Measurements from ENCODE around the gene FDXR. TPM values are rescaled to one million over a fixed set of nuclear protein-coding genes. Genes with fewer than 3 reads are reported as not detected.

The FDXR gene
- total and polyA plus RNA-seq, 2 donors (not counting 1 experiment from before 2014, with no cell fraction given), result 4.6 to 7.0 TPM

GRCh38 chr17:74921026-74921681 is 48.4 kb upstream of the FDXR start:
- ChIA-PET POLR2A (no interaction called here), CTCF (no interaction called here)
- H3K79me2 ChIP-seq (ENCODE audit: control insufficient read depth, insufficient read depth, low read length), result no peaks in the 10 kb centered on the region
- intact Hi-C loops (cut with micrococcal nuclease), result no loop called here
- Mint-ChIP-seq H3K27me3 (peaks cover 51% of the 10 kb centered on the region), H3K4me1 (peaks cover 15% of the 10 kb centered on the region), H3K4me3 (no peak overlapping the region), H3K27ac (no peak overlapping the region), H3K9me3 (ENCODE audit: insufficient read depth) (no peaks in the 10 kb centered on the region)
- H3K36me3 ChIP-seq (replicated peaks in 1 of 2; ENCODE audit: control extremely low read depth in 1 of 2, control insufficient read depth in 1 of 2, extremely low read depth in 1 of 2, insufficient read depth in 2 of 2, low read length in 1 of 2), result no peaks in the 10 kb centered on the region
- H2AFZ ChIP-seq (ENCODE audit: insufficient read depth, low read depth, low read length, poor library complexity, severe bottlenecking), result no peak overlapping the region
- no peak overlapping the region for H3K27ac ChIP-seq (ENCODE audit: low read length in 2 of 2)
- no peaks in the 10 kb centered on the region for H4K20me1 ChIP-seq (ENCODE audit: control insufficient read depth, insufficient read depth, low read length, poor library complexity, severe bottlenecking)
- H3K4me2 ChIP-seq (replicated peaks; ENCODE audit: low read depth, low read length, poor library complexity, severe bottlenecking), result no peak overlapping the region
- H3K4me3 ChIP-seq (ENCODE audit: control extremely low read depth in 1 of 5, extremely low read depth in 1 of 5, insufficient read depth in 1 of 5, low read depth in 2 of 5, low read length in 4 of 5), result no peak overlapping the region
- peaks cover 0 to 77% (median 39%) of the 10 kb centered on the region in 4 experiments for H3K27me3 ChIP-seq (replicated peaks in 1 of 4; ENCODE audit: control extremely low read depth in 1 of 4, control insufficient read depth in 3 of 4, insufficient read depth in 4 of 4, low read length in 3 of 4)
- DNase-seq (no peak), ATAC-seq (ENCODE audit: low read depth) (no peak)
- no peak for TF ChIP-seq EZH2 (IDR thresholded peaks at IDR 0.05; ENCODE audit: borderline replicate concordance, insufficient read depth, low read depth, low read length, poor library complexity, severe bottlenecking)
- no peak for TF ChIP-seq CTCF (IDR thresholded peaks at IDR 0.05)
- H3K9me3 ChIP-seq (ENCODE audit: control extremely low read depth in 1 of 3, control insufficient read depth in 2 of 3, insufficient read depth in 1 of 3, low read length in 2 of 3), result peaks cover 0 to 16% (median 0%) of the 10 kb centered on the region in 3 donors
- 76% methylated on average over 16 of the region's 19 CpGs for WGBS (ENCODE audit: insufficient coverage)
- H3K9ac ChIP-seq (ENCODE audit: low read length), result no peak overlapping the region
- H3K4me1 ChIP-seq (ENCODE audit: control insufficient read depth in 2 of 2, insufficient read depth in 2 of 2, low read length in 2 of 2), result peaks cover 24 to 25% of the 10 kb centered on the region in 2 donors

GRCh38 chr17:74920642-74921025 is 47.8 kb upstream of the FDXR start:
- H2AFZ ChIP-seq (ENCODE audit: insufficient read depth, low read depth, low read length, poor library complexity, severe bottlenecking), result no peak overlapping the region
- ATAC-seq (ENCODE audit: low read depth), result no peak
- H3K4me3 ChIP-seq (ENCODE audit: control extremely low read depth in 1 of 5, extremely low read depth in 1 of 5, insufficient read depth in 1 of 5, low read depth in 2 of 5, low read length in 4 of 5), result no peak overlapping the region
- no peaks in the 10 kb centered on the region for H4K20me1 ChIP-seq (ENCODE audit: control insufficient read depth, insufficient read depth, low read length, poor library complexity, severe bottlenecking)
- Mint-ChIP-seq H3K27ac (no peak overlapping the region), H3K4me1 (peaks cover 15% of the 10 kb centered on the region), H3K9me3 (ENCODE audit: insufficient read depth) (no peaks in the 10 kb centered on the region), H3K27me3 (peaks cover 51% of the 10 kb centered on the region), H3K4me3 (no peak overlapping the region)
- CTCF ChIA-PET, result no interaction called here
- POLR2A ChIA-PET, result no interaction called here
- peaks cover 0 to 16% (median 0%) of the 10 kb centered on the region in 3 donors for H3K9me3 ChIP-seq (ENCODE audit: control extremely low read depth in 1 of 3, control insufficient read depth in 2 of 3, insufficient read depth in 1 of 3, low read length in 2 of 3)
- H3K9ac ChIP-seq (ENCODE audit: low read length), result no peak overlapping the region
- H3K4me1 ChIP-seq (ENCODE audit: control insufficient read depth in 2 of 2, insufficient read depth in 2 of 2, low read length in 2 of 2), result peaks cover 24 to 25% of the 10 kb centered on the region in 2 donors
- H3K27me3 ChIP-seq (replicated peaks in 1 of 4; ENCODE audit: control extremely low read depth in 1 of 4, control insufficient read depth in 3 of 4, insufficient read depth in 4 of 4, low read length in 3 of 4), result peaks cover 0 to 74% (median 36%) of the 10 kb centered on the region in 4 experiments
- no peak for TF ChIP-seq CTCF (IDR thresholded peaks at IDR 0.05)
- TF ChIP-seq EZH2 (IDR thresholded peaks at IDR 0.05; ENCODE audit: borderline replicate concordance, insufficient read depth, low read depth, low read length, poor library complexity, severe bottlenecking), result no peak
- DNase-seq, result no peak
- no peaks in the 10 kb centered on the region for H3K36me3 ChIP-seq (replicated peaks in 1 of 2; ENCODE audit: control extremely low read depth in 1 of 2, control insufficient read depth in 1 of 2, extremely low read depth in 1 of 2, insufficient read depth in 2 of 2, low read length in 1 of 2)
- H3K79me2 ChIP-seq (ENCODE audit: control insufficient read depth, insufficient read depth, low read length), result no peaks in the 10 kb centered on the region
- no peak overlapping the region for H3K27ac ChIP-seq (ENCODE audit: low read length in 2 of 2)
- 73% methylated on average over 6 of the region's 6 CpGs for WGBS (ENCODE audit: insufficient coverage)
- intact Hi-C loops (cut with micrococcal nuclease), result no loop called here
- no peak overlapping the region for H3K4me2 ChIP-seq (replicated peaks; ENCODE audit: low read depth, low read length, poor library complexity, severe bottlenecking)
